SW 1271 (cell line): Measurements from ENCODE around the gene RPS29.
"Not testable (repeated sequence)": the region's sequence is repeated elsewhere in the genome, so short reads cannot be mapped to it uniquely, and the experiment has no call there.

Experiments
- DNase-seq, 2 experiments: peaks; one replicate each; lab custom pipeline; 2025; lab: John Stamatoyannopoulos, UW

The RPS29 gene

DNA sequence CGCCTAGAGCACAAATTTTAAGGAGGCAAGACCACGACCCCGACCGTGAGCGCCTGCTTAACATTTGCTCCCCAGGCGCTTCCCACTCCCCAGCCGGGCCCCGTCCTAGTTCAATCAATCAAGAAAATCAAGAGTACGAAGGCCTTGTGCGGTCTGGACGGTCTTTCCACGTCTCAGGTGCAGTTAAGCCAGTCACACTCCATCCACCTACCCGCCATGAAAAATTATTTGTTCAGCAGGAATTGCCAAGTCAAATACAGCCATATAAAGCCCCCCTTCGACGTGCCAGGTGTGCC is 12.0 kb upstream of the RPS29 start:
- DNase-seq: no peak

DNA sequence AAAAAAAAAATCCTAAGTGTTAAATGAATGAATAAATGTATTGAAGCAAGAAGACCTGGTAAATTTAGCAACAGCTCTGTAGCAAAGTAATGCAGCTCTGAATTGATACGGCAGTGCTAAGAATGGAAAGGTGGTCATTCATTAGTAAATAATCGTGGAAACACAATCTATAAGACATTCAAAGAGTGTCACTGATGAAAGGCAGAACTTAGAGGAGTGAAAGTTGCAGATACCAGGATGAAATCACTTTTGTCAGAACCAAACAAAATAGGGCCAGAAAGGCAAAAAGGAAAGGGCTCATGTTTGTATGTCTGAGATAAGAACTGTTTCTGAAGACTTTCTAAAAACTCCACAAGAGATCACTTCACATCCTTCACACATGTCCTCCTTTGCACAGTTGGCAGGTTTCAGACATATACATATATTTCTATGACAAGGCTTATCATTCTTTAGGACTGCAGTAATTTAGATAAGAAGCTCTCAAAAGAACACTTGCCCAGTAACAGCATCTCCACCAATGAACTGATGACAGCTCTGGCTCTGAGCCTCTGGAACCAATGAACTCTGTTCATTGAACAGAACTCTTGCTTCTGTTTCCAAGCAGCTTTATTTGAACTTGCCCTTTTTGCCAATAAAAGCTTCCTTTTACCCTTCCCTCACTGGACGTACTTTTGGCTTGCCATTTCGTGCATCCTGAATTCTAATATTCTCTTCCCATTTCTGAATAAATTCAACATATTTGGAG is 8.3 kb upstream of the RPS29 start:
- peak in 1 of 2 experiments; percentile 27 for DNase-seq

- DNase-seq: no peak
These were observed 6.8 kb upstream of the RPS29 start for GRCh38 chr14:49593016-49593415.

DNA sequence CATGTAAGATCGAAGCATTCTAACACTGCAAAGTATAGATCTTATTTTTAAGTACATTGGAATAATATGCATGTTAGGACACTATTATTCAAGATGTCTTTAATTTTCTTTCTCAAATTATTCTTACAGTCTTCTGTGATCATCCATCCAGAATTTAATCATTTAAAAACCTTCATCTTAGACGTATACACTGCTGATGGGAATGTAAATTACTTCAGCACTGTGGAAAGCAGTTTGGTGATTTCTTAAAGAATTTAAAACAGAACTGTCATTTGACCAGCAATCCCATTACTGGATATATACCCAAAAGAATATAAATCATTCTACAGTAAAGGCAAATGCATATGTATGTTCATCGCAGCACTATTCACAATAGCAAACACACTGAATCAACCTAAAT is 3.2 kb upstream of the RPS29 start:
- DNase-seq: no peak

DNA sequence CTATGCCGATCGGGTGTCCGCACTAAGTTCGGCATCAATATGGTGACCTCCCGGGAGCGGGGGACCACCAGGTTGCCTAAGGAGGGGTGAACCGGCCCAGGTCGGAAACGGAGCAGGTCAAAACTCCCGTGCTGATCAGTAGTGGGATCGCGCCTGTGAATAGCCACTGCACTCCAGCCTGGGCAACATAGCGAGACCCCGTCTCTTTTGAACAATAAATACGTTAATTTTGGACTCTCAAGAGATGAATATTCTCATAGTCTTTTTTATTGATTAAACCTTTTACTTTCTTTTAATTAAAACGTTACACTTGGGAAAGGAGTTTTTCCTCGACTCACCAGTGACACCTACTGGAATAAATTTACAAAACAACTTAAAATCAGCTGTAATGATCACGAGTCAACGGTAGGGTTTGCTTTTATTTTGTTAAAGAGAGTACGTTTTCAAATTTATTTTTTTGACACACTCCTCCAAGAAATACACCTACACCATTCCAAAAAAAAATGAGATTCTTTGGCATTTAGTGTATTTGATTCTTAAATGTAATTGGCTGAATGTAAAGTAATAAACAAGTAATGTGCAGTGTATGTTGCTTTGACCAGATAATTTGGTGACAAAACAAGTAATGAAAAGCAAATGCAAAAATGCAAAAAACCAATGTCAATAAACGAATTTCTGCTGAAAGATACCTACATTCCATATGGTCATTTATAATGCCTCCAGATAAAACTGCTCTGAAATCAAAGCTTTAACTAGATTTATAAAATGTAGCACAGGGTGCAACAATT is 687 bp upstream of the RPS29 start:
- peak; percentile 47 to 84 for DNase-seq

GRCh38 chr14:49584981-49585640 is 1.1 kb downstream of the RPS29 start:
- not testable (repeated sequence) for DNase-seq

DNA sequence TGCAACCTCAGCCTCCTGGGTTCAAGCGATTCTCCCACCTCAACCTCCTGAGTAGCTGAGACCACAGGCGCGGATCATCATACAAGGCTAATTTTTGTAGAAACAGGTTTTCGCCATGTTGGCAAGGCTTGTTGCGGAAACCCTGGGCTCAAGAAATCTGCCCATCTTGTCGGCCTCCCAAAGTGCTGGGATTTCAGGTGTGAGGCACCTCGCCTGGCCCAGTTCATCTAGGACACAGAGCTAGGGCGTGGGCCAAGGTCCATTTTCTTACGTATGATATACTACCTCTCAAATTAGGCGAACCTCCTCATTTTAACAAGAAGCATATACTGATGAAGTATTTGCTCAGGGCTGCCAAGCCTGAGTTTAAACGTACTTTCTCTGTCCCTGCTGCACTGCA is 2.1 kb downstream of the RPS29 start:
- no peak for DNase-seq

- no peak for DNase-seq
These were observed 2.6 kb downstream of the RPS29 start for GRCh38 chr14:49583629-49584028.

DNA sequence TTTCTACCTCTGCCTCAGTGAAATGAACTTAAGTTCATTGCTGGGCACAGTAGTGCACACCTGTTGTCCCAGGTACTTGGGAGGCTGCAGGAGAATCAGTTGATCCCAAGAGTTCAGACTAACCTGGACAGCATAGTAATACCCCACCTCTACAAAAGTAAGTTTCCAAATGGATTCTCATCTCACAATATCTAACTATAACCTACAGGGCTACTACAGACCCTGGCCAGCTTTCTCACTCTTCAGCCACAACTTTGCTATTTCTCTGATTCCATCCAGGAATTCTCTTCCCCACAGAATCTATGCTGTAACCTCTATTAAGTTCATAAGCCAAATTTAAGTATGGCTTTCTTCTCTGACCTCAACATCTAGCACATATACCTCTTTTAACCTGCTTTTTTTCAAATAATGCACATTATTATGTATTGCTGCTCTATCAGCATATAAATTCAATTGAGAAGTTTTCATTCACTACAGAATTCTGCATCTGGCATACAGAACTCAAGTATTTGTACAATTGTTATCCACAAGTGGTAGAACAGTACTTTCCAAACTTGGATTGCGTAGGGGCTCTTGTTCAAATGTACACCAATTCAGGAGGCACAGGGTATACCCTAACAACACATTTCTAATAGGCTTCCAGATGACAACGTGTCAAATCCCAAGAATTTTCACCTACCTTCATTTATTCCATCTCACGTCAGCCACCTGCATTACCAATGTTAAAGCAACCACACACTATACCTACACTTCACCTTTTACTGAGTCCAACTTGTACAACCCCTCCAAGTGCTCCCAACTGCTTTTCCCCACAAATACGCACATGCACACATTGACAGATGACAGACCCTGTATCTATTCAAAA is 3.8 kb downstream of the RPS29 start:
- DNase-seq: no peak

DNA sequence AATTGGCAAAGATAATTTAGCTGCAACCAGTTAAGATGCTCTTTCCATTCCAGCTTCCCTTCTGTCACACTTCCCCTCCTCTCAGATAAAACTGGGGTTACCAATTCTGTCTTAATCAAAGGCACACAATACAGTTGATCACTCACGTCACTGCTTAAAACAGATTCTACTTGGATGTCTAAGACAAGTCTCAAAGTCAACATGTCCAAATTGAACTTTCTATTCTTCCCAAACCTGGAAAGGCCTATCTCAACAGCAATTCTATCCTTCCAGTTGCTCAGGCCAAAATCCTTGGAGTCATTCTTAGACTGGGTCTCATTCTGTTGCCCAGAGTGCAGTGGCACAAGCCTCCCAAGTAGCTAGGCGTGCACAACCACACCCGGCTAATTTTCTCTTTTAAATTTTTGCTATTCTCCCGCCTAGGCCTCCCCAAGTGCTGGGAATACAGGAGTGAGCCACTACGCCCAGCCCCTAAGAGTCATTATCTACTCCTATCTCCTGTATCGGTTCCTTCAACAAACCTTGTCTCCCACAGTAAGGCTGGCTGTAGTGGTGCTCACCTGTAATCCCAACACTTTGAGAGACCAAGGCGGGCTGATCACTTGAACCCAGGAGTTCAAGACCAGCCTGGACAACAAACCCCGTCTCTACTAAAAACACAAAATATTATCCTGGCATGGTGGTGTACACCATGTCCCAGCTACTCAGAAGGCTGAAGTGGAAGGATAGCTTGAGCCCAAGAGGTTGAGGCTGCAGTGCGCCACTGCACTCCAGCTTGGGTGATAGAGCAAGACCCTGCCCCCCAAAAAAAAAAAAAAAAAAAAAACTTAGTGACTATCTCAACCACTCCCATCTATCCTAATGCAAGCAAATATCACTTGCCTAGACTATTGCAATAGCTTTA is 4.7 kb downstream of the RPS29 start:
- no peak for DNase-seq

DNA sequence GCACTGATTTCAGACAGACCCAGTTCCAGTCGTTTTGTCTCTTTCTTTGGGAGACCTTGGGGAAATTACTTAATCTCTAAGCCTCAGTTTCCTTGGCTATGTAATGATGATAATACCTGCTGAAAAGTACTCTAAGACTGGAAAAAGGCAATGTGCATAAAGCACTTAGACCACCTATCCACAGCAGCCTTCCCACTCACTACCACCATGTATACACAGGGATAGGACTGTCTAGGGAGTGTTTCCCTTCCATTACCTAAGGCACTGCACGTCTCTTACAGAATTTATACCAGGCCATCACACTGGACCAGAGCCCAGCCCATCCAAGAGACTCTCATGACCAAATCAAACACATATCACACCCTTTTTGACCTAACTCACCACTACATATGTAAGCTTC is 6.3 kb downstream of the RPS29 start:
- no peak for DNase-seq

- no peak for DNase-seq
These were observed 8.0 kb downstream of the RPS29 start for GRCh38 chr14:49578141-49578540.

GRCh38 chr14:49574038-49574437 is 12.1 kb downstream of the RPS29 start:
- no peak for DNase-seq

DNA sequence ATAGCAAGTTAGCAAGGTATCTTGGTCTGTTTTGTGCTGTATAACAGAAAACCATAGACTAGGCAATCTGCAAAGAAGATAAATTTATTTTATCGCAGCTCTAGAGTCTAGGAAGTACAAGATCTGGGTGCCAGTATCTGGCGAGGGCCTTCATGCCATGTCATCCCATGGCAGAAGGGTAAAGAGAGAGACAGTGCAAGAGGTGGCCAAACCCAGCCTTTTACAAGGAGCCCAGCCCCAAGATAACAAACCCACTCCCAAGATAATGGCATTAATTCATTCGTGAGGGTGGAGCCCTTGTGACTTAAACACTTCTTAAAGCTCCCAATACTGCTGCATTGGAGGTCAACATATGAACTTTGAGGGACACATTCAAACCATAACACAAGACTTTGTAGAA is 16.9 kb downstream of the RPS29 start:
- DNase-seq: no peak

- no peak for DNase-seq
These were observed 19.5 kb downstream of the RPS29 start for GRCh38 chr14:49566714-49567113.

DNA sequence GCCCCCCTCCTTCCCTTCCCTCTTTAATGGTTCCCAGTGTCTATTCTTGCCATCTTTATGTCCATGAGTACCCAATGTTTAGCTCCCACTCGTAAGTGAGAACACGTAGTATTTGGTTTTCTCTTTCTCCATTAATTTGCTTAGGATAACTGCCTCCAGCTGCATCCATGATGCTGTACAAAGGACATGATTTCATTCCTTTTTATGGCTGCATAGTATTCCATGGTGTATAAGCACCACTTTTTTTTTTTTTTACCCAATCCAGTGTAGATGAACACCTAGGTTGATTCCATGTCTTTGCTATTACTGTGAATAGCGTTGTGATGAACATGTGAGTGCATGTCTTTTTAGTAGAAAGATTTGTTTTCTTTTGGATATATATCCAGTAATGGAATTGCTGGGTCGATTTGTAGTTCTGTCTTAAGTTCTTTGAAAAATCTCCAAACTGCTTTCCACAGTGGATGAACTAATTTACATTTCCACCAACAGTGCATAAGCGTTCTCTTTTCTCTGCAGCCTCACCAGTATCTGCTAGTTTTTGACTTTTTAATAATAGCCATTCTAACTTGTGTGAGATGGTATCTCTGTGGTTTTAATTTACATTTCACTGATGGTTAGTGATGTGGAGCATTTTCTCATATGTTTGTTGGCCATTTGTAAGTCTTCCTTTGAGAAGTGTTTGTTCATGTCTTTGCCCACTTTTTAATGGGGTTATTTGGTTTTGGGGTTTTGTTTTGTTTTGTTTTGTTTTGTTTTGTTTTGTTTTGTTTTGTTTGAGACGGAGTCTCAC is 26.0 kb downstream of the RPS29 start:
- no peak for DNase-seq

DNA sequence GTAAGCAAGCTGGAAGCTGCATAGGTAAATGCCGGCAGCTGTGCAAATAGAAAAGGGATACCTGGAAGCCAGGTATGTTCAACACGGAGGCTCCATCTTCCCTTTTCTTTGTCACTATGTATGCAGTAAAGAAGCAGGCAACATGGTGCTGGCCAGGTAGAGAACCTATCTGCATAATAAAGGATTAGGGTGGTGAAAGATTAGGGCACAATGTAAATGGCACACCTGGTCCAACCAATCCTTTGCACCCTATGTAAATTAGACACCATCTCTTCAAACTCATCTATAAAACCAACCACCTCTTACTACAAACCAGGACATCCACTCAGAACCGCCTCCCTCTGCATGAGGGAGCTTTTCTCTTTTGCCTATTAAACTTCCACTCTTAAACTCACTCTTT is 32.3 kb downstream of the RPS29 start:
- DNase-seq: no peak

GRCh38 chr14:49553106-49553505 is 33.1 kb downstream of the RPS29 start:
- DNase-seq: no peak

GRCh38 chr14:49551569-49551968 is 34.6 kb downstream of the RPS29 start:
- no peak for DNase-seq
